ENCODE data around the gene SRP19.
"Not testable (repeated sequence)": the region's sequence is repeated elsewhere in the genome, so short reads cannot be mapped to it uniquely, and the experiment has no call there.

Gene SRP19

DNA sequence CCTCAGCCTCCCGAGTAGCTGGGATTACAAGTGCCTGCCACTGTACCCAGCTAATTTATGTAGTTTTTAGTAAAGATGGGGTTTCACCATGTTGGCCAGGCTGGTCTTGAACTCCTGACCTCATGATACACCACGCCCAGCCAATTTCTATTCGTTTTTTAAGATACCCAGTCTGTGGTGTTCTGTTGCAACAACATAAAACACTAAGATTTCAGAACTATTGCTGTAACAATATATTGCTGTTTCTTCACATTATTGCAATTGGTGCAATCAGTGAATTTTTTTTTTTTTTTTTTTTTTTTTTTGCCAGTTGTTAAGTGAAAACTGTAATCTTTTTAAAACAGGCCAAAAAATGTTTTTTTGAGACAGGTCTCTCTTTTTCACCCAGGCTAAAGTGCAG is 9.9 kb downstream of the SRP19 start:
- DNase-seq (ENCODE audit: low read depth) = no peak

DNA sequence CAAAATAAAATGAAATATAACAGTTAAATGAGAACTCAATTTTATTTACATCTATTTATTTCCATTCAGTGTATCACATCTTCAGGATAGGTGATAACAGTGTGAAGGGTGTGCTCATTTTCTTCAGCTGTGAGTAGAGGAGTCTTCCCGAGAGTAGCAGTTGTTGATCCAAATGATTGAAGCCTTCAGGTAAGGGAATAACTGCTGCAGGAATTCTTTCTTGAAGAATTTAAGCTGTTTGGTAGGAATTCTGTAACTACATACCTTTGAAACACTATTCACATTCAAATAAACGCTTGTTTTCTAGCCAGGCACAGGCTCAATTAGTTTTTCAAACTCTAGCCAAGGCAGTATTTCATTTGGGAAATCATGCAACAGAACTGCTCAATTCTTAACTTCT is 15.3 kb downstream of the SRP19 start:
- DNase-seq (ENCODE audit: low read depth) = no peak

DNA sequence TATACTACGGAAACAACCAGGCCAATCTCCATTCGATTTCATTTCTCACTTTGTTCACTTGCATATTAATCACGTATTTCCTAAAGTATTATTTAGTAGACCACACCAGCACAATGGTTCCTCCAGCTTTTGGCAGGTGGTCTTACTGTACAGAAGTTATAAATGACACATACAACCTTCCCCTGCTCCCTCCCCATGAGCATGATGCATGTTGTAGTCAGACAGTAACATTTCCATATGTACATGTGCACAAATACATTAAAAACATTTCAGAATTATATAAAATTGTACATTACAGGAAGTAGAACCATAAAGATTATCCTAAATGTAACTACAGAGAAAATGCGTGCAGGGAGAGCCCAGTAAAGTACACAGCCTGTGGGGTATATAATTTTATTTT is 17.0 kb downstream of the SRP19 start:
- no peak for DNase-seq (ENCODE audit: low read depth)

DNA sequence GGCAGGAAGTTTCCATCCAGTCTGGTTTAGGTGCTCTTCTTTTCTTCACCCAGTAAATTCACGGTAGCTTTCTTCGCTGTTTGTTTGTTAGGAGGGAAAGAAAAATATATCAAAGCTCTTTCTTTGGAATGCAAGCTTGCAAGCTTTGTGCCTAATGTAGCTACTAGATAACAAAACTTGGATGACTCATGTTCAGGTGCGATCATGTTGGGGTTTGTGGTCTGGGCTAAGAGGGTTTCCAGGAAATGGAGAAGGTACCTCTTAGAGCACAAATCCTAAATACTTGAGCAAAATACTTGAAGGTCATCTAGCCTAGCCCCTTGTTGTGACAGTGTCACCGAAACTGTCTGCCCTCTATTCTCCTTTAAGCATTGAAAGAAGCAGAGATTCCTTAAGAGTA is 17.7 kb downstream of the SRP19 start:
- peak; percentile 41 for DNase-seq (ENCODE audit: low read depth)

DNA sequence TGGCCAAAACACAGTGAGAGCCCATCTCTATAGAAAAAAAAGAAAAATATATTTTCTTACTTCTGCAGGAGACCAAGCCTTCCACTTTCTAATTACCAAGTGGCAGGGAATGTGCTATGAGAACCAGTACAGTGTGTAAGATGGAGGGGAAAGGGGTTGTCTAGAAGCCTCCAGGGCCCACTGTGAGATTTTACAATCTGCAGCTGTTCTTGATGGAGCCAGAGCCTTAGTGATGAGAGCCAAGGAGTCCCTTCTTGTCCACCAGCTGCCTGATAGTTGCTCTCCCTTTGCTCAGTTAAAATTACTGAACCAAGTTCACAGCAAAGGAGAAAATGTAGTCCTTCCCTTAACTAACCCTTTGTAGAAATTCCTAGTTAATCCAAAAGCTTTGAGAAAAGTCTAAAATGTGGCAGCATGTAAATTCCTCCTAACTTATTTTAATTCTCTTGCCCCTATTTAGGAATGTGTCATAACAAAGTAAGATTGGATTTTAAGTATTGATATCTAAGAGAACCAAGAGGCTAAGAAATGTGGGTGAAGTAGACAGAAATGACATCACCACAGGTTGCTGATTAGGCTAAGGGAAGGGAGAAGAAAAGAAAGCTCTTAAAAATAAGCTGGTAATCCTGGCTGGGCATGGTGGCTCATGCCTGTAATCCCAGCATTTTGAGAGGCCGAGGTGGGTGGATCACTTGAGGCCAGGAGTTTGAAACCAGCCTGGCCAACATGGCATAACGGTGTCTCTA is 19.3 kb downstream of the SRP19 start:
- DNase-seq (ENCODE audit: low read depth) = no peak

DNA sequence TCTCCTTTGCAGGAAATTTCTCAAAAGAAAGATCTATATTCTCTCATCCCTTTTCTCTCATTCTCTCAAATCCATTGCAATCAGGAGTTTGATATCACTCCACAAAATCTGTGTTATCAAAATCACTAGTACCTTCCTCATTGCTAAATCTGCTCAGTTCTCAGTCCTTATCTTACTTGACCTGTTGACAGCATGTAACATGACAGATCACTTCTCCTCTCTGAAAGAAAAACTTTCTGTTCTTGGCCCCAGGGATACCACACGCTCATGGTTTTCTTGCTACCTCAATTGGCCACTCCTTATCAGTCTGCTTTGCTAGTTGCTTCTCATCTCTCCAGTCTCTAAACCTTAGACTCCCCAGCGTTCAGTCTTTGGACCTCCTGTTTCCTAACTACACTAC is 22.1 kb downstream of the SRP19 start:
- no peak for DNase-seq (ENCODE audit: low read depth)

DNA sequence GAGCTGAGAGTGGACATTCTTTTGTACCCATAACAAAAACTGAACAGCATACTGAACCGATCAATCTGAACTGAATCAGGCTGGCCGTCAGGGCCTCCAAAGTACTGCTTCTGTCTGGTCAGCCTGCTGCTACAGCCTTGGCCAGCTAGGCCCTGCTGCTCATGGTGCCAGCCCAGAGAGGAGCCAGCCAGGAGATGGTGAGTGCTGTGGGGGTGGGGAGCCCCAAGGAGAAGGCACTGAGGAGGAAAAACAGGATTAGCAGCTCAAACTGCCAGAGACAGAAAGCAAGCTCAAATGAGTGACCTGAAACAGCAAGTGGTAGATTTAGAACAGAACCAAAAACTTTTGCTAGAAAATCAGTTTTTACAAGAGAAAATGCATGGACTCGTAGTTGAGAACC is 23.9 kb downstream of the SRP19 start:
- DNase-seq (ENCODE audit: low read depth) = no peak

DNA sequence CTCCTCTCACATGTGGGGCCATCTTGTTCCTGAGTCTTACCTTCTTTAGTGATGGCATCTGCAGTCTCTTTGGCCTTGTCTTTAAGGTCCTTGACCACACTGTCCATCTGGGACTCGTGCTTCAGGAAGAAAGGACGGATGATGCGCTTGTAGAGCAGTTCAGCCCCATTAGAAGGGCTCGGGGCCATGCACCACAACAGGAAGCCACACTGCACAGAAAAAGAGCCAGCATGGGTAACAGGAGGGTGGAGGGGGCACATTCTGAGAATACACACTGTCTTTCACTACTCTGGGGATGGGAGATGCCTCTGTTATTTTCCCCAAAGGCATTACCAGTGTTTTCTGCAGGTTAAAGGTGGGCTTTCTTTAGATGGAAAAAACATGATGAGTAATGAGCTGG is 25.9 kb downstream of the SRP19 start:
- peak; percentile 4 for DNase-seq (ENCODE audit: low read depth)

DNA sequence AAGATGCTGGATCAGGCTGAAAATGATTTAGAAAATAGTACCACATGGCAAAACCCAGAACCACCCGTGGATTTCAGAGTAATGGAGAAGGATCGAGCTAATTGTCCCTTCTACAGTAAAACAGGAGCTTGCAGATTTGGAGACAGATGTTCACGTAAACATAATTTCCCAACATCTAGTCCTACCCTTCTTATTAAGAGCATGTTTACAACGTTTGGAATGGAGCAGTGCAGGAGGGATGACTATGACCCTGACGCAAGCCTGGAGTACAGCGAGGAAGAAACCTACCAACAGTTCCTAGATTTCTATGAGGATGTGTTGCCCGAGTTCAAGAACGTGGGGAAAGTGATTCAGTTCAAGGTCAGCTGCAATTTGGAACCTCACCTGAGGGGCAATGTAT is 31.0 kb downstream of the SRP19 start:
- not testable (repeated sequence) for DNase-seq (ENCODE audit: low read depth)

DNA sequence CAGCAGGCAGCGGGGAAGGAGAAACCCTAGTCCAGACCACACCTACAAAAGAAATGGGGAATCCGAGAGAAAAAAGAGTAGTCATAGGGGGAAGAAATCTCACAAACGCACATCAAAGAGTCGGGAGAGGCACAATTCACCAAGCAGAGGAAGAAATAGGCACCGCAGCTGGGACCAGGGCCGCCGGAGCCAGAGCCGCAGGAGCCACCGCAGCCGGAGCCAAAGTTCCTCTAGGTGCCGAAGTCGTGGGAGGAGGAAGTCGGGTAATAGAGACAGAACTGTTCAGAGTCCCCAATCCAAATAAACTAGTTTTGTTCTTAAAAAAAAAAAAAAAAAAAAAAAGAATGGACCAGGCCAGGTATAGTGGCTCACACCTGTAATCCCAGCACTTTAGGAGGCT is 31.7 kb downstream of the SRP19 start:
- no peak for DNase-seq (ENCODE audit: low read depth)

DNA sequence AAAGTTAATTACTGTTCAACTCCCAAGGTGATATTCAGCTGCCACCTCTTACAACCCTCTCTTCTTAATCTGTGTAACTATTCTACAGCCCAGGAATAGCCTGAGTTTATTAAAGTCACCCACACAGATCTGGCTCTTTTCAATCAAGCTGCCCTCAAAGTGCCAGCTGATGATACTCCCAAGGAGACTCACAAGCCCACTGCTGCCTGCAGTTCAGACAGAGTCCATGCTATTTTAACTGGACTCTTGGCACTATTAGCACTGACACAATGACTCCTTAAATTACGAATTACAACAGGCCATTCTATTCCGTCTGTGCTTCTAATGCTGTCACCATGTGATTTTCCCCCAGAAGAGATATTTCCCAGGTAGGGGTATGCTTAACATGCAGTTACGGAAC is 34.6 kb downstream of the SRP19 start:
- DNase-seq (ENCODE audit: low read depth) = no peak

DNA sequence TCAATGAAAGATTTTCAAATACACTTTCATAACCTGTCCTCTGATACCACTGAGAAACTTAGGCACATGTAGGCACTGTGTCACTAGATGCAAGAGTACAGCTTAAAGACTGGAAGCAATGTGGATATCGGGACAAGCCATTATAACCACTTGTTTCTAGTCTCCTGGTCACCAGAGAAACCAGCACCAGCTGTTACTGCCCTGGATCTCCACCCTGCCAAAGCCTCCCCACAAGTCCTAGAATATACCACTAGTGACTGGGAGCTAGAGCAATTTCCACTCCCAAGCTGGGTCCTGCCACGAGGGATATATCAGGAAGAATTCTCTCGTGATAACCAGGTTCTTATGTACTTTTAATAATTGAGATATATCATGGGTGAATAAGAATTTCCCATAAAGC is 41.5 kb downstream of the SRP19 start:
- DNase-seq (ENCODE audit: low read depth) = no peak

DNA sequence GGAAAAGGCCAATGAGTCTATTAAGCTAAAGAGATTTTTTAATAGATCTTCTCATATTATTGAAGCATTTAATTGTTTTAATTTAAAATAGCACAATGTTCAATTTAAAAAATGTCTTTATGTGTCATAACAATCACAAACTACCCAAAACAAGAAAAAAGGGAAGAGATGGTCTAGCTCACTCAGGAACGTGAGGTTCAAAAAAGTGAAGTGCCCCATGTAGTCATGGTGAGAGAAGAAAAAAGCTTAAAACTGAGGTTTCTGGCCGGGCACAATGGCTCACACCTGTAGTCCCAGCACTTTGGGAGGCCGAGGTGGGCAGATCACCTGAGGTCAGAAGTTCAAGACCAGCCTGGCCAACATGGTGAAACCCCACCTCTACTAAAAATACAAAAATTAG is 43.9 kb downstream of the SRP19 start:
- DNase-seq (ENCODE audit: low read depth) = not testable (repeated sequence)

DNA sequence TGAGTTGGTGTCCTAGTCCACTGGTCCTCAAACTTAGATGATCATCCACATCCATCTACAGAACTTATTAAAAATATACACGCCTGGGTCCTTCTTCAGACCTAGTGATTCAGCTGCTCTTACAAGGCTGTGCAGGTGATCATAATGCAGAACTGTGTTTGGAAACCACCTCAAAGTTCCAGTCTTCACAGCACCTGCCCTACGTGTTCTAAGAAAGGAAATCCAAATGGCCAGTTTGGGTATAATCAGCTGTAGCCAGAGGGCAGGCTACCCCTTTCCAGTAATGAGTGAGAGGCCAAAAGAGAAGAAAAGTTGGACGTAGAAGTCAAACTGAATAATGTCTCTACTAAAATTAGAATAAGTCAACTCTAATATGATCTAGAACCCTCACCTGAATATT is 45.5 kb downstream of the SRP19 start:
- no peak for DNase-seq (ENCODE audit: low read depth)

DNA sequence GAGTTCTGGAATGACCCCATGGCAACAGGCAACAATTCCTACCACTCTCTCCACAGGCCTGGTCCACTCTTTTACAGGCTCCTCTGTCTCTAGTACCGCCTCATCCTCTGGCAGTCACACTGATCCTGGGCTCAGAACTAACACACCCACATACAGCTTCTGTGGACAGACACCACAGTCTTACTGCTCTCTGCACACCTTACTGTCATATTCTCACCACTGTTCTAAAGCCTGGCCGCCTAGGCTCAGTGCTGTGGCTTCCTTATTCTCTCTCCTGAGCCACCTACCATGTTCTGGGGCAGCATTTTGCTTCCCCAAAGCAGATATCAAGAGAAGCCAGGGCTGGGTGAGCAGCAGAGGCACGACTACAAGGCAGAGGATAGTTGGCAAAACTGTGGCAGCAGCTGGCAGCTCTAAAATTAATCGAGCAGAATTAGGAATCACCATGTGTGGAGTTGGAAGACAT is 46.1 kb downstream of the SRP19 start:
- DNase-seq (ENCODE audit: low read depth) = no peak

DNA sequence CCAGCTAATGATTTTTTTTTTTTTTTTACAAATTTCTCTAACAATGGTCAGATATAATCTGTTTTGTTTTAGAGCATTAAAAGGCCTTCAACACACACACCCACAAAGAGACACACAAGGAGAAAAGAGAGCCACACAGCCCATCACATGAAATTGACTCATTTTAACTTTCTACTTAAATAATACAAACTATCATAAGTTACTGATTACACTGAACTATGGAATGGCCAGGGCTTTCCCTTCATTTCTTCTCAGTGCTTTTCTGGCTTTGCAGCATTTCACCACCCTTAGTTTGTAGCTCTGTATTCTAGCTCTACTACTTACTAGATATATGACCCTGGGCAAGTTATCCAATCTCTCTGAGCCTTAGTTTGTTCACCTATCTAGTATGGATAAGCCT is 47.8 kb downstream of the SRP19 start:
- no peak for DNase-seq (ENCODE audit: low read depth)

DNA sequence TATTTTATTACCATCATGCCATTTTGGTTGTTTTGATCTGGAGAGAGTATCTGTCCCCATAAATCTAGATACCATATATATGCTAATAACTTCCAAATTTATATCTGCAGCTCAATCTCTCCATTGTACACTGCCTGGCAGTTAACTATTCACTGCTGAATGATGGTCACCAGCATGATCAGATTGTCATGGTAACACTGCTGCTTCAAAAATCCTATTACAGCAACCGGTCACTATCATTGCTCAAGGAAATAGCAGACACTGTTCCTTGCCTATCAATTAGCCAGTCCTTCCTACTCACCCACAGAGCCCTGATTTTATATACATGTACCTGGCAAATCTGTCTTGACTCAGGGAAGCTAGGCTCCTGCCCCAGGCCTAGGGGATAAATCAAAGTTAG is 49.4 kb downstream of the SRP19 start:
- DNase-seq (ENCODE audit: low read depth) = no peak

DNA sequence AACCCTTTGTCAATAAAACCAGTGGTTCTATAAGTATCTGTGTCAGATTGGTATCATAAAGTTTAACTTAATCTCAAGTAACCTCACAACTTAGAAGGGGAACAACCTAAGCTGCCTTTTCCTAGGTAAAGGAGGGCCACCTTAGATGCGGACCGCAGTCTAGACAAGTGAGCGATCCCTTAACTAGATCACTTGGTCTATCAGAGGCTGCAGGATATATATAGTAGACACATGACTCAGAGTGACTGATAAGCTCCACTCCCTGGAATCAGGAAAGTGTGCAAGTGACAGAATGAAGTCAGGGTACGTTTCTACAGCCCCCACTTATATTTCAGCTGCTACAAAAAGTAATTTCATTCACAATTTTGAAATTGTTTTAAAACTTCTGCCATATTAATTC is 53.5 kb downstream of the SRP19 start:
- DNase-seq (ENCODE audit: low read depth) = no peak

DNA sequence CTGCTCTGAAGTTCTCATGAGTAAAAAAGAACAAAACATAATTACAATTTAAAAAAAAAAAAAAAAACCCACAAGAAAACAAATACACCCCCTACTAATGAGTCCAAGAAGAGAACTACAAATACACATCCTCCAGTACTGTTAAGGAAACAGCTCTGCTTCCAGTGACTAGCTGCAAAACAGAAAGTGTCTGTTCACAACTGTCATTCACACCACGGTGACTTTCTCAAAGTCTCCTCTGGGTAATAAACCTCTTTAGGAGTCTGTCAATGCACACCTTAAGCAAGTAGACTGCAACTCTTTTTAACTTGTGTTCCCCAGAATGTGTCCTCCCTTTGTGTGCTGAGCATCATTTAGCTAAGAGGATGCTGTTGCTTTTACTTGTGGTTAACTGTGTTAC is 54.7 kb downstream of the SRP19 start:
- DNase-seq (ENCODE audit: low read depth) = no peak

DNA sequence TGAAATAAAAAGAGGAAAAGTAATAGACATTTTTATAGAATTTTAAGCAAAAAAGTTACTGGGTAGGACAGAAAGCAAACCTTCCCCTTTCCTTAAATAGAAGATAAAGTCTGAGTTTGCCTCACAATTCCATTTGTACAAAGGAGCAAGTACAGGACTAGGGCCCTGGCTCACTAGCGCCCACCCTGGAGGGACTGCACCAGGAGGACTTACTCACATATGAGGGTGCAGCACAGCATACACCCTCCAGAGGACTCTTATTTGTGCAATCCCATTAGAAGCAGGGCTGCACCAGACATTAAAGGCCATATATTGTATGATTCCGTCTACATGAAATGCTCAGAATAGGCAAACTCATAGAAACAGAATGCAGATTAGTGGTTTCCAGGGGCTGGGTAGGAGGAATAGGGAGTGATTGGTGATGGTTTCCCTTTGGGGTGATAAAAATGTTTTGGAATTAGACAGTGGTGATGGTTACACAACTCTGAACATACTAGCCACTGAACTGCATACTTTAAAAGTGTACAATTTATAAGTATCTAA is 56.4 kb downstream of the SRP19 start:
- no peak for DNase-seq (ENCODE audit: low read depth)

DNA sequence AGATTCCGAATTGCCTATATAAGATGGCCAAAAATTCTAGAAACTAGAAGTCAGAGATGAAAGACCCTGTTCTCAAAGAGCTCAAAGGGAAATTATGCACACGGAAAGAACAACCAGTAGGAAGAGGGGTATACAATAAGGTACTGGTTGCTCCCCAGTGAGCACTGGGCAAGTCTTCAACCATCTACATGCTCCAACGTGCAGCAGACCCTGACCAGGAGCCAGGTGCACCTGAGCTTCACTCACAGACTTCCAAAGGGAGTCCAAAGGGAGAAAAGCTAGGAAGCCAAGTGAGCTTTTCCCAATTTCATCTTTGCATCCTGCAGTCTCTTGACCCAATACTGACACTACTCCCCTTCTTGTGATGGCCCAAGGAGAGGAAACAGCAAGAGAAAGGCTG is 57.0 kb downstream of the SRP19 start:
- DNase-seq (ENCODE audit: low read depth) = no peak

DNA sequence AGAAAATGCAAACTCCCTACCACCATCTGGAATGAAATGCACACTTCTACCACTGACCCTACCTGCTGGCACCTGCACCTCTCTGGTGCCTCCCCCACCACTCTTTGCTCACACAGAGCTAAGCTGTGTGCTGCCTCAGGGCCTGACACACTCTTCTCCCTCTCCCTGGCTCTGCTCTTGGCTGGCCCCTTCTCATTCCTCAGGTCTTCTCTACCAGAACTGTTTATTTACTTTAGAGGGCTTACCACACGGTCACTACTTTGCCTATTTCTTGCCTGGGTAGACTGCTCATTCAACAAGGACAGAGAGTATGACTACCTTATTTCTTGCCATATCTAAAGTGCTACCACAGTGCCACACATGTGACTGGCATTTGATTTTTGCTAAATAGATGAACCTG is 57.6 kb downstream of the SRP19 start:
- no peak for DNase-seq (ENCODE audit: low read depth)
